HG03469 (cell line): ENCODE results near the gene KLHL22.

Experiments
- ATAC-seq: cut with Tn5 transposase; IDR thresholded peaks from one replicate; pipeline ENCODE4 v1.9.1; 2021; ENCODE audit warnings: mild to moderate bottlenecking, moderate library complexity, moderate number of reproducible peaks; ENCODE audit not compliant: unreplicated experiment

Gene KLHL22

DNA sequence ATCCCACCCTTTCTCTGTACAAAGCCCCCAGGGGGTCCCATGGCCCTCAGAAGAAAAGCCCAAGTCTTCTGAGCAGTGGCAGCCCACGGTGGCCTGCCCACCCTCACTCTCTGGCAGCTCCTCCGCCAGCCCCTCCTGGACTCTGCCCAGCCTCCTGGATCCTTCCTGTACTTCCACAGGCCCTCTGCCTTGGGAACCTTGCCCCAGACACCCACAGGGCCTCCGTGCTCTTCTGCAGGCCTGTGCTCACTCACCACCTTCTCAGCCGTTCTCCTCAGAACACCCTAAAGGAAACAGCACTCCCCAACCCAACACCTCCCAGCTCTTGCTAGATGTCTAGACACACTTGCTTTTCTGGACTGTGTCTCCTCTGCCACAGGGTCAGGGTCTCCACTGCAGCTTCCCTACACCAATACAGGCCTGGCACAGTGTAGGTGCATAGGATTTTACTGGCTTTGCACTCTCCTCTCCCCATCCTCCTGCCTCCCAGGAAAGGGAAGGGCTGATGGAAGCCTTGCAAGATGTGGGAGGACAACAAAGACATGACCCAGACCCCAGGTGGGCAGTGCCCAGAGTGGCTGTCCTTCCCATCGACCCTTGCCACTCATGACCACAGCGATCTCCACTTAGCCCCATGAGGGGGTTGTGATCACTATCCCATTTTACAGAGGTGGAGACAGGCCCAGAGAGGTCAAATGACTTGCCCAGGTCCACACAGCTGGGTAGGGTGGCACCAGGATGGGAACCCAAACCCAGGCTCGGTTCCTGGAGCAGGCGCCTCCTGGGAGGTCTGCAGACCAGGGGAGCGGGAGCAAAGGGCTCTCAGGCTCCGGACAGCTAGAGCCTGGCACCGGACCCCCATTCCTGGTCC, 59.9 kb downstream of the KLHL22 start:
- no peak for ATAC-seq

GRCh38 chr22:20434773-20435172, 60.8 kb downstream of the KLHL22 start:
- ATAC-seq, result no peak

DNA sequence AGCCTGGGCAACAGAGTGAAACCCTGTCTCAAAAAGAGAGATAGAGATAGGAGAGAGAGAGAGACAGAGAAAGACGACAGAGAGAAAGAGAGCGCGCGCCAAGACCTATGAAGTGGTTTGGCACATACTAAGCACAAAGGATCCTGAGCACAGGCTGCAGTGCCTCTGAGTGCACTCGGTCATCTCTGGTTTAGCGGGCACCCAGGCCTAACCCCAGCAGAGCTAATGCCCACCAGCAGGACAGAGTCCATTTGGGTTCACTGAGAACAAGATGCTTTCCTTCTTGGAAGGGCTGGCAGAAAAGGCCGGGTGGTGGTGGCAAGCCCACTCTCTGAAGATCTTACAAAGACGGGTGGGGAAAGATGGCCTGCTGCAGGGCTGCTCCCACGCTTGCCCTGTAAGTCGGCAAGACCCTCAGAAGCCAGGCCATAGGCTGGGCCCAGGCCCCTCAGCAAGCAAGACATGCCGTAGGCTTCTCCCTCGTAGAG, 61.3 kb downstream of the KLHL22 start:
- ATAC-seq, result no peak

- no peak for ATAC-seq
Observed at GRCh38 chr22:20433686-20434241, 61.8 kb downstream of the KLHL22 start.

DNA sequence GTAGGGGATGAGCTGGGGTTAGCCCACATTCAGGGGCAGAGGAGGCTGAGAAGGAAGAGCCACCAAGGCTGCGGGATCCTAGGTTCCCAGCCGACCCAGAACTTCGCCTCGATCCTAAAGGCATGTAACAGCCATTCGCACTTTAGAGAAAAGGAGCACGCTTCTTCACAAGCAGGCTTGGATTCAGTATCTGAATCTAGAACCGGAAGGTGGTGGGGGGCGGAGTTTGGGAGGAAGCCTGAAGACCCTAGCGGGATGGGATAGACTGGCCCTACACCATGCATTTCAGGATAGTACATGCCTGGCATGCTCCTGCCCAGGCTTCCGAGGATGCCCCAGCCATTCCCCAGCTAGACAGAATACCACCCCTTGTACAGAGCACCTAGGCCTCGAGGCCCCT, 62.4 kb downstream of the KLHL22 start:
- ATAC-seq, result no peak

DNA sequence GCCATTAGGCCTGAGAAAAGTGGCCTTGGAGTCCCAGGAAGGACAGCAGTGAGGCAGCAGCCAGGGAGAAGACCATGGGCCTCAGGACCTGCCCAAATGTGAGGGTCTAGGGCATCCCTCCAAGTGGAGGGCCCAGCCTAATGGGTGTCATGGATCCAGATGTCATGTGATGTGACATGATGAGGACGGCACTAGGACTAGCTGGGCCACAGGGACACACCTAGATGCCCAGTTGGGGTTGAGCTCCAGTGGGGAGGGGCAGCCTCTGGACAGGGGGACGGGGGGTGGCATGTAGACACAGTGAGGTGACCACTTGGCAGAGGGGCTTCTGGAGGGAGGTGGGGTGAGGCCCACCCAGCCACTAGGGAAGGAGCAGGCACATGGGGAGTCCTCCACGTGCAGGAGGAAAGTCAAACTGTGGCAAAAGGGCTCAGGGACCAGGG, 63.3 kb downstream of the KLHL22 start:
- no peak for ATAC-seq

- no peak for ATAC-seq
Observed at GRCh38 chr22:20431511-20432192, 63.9 kb downstream of the KLHL22 start.

DNA sequence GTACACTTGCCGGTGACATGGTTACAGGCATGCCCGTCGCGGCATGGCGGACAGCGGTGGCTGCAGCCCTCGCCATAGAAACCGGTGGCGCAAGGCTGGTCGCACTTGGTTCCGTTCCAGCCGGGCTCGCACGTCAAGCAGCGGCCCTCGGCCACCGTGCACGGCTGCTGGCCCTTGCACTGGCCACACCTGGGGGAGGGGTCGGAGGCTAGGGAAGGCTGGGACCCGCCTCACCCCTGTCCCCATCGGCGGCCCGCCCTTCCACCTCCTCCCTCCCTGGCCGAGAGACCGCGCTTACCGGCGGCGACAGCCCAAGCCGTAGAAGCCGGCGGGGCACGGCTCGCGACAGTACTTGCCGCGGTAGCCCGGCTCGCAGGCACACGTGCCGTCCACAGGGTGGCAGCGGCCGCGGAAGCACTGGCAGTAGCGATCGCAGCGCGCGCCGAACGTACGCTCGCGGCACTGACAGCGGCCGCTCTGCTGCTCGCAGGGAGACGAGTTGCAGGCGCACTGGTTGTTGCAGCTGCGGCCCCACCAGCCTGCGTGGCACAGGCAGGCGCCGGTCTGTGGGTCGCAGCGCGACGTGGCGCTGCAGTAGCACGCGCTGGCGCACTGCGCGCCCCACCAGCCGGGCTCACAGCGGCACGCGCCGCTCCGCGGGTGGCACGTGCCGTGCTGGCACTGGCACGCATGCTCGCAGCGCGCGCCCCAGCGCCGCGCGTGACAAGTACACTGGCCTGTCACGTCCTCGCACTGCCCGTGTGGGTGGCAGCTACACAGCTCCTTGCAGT, 64.7 kb downstream of the KLHL22 start:
- no peak for ATAC-seq

- no peak for ATAC-seq
Observed at GRCh38 chr22:20430101-20430719, 65.4 kb downstream of the KLHL22 start.

- ATAC-seq, result no peak
Observed at GRCh38 chr22:20429254-20430100, 66.1 kb downstream of the KLHL22 start.

GRCh38 chr22:20428496-20429253, 66.9 kb downstream of the KLHL22 start:
- ATAC-seq, result no peak

- ATAC-seq, result no peak
Observed at GRCh38 chr22:20427945-20428417, 67.6 kb downstream of the KLHL22 start.

GRCh38 chr22:20427104-20427944, 68.3 kb downstream of the KLHL22 start:
- ATAC-seq, result no peak

GRCh38 chr22:20426259-20426615, 69.4 kb downstream of the KLHL22 start:
- ATAC-seq, result no peak

DNA sequence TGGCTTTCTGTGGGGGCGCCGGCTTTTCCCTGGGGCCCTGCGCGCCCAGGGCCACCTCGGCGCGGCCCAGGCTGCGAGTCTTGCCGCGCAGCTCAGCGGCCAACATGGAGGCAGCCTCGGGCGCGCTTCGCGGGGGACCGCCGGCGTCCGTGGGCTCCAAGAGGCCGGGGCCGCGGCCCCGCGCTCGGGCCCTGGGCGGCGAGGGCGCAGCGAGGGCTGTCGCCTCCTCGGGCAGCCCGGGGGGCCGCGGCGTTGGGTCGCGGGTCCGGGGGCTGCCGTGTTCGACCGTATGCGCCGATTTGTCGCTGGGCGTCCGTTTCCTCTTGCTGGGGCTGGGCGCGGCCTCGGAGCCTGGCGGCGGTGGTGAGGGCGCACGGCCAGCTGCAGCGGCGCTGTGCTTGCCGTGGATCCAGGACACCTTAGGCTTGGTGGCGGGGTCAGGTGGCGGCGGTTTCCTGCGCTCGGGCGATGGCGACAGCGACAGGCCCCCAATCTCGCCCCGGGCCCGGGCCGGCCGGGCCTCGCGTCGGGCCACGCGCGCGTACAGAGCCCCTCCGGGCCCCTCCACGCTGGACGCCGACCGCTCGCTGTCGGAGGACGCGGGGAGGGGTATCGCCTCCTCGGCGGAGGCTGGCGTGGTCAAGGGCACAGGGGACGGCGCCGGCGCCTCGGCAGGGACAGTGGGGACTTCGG, 69.9 kb downstream of the KLHL22 start:
- no peak for ATAC-seq

GRCh38 chr22:20424932-20425565, 70.5 kb downstream of the KLHL22 start:
- no peak for ATAC-seq

DNA sequence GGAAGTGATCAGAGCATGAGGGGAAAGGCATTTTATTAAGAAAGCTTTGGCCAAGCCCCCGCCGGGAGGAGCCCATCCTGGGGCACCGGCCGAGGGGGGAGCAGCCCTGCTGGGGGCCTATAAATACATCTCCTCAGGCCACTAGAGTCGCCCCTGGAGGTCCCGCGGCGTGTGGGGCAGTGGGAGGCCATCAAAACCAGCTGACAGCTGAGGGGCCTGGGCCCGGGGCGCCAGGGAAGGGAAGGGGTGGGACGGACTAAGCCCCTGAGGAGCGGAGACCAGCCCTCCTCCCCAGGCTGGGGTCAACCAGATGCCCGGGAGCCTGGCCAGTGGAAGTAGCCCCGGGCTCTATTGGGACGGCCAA, 71.0 kb downstream of the KLHL22 start:
- ATAC-seq, result no peak
